Stimulated activated CD8-positive, alpha-beta memory T cell treated with anti-CD3 and anti-CD28 coated beads, Interleukin-12 subunit alpha, Interleukin-12 subunit beta, amount 100 ng/mL, for 1 hour (primary cell): ENCODE measurements around the gene SGSH.
"Not testable (repeated sequence)": the region's sequence is repeated elsewhere in the genome, so short reads cannot be mapped to it uniquely, and the experiment has no call there.

Experiments
- DNase-seq: peaks from one replicate; pipeline ENCODE4 v3.0.0-alpha.2; 2020; ENCODE audit warnings: low read depth

The SGSH gene

GRCh38 chr17:80210348-80211108, 9.6 kb downstream of the SGSH start:
- no peak for DNase-seq

GRCh38 chr17:80209765-80210164, 10.4 kb downstream of the SGSH start:
- DNase-seq = no peak

- no peak for DNase-seq
These were observed 12.1 kb downstream of the SGSH start for GRCh38 chr17:80208050-80208449.

- DNase-seq = no peak
These were observed 14.3 kb downstream of the SGSH start for GRCh38 chr17:80205811-80206210.

- no peak for DNase-seq
These were observed 15.3 kb downstream of the SGSH start for GRCh38 chr17:80204626-80205468.

- DNase-seq = no peak
These were observed 16.6 kb downstream of the SGSH start for GRCh38 chr17:80203471-80203963.

- DNase-seq = no peak
These were observed 17.9 kb downstream of the SGSH start for GRCh38 chr17:80202197-80202596.

- no peak for DNase-seq
These were observed 18.7 kb downstream of the SGSH start for GRCh38 chr17:80201446-80201845.

- DNase-seq = not testable (repeated sequence)
These were observed 20.8 kb downstream of the SGSH start for GRCh38 chr17:80199295-80199694.

- DNase-seq = no peak
These were observed 21.9 kb downstream of the SGSH start for GRCh38 chr17:80198144-80198661.

GRCh38 chr17:80196652-80197051, 23.5 kb downstream of the SGSH start:
- DNase-seq = no peak

- DNase-seq = peak; percentile 37
These were observed 24.2 kb downstream of the SGSH start for GRCh38 chr17:80195671-80196529.

- no peak for DNase-seq
These were observed 25.0 kb downstream of the SGSH start for GRCh38 chr17:80195141-80195540.

GRCh38 chr17:80191865-80192661, 28.1 kb downstream of the SGSH start:
- DNase-seq = no peak

- no peak for DNase-seq
These were observed 28.9 kb downstream of the SGSH start for GRCh38 chr17:80191192-80191591.

GRCh38 chr17:80190716-80191115, 29.4 kb downstream of the SGSH start:
- DNase-seq = no peak

GRCh38 chr17:80189611-80190010, 30.5 kb downstream of the SGSH start:
- no peak for DNase-seq

- no peak for DNase-seq
These were observed 32.6 kb downstream of the SGSH start for GRCh38 chr17:80187515-80187941.

- DNase-seq = no peak
These were observed 33.0 kb downstream of the SGSH start for GRCh38 chr17:80187090-80187489.

GRCh38 chr17:80185968-80186367, 34.2 kb downstream of the SGSH start:
- DNase-seq = no peak

GRCh38 chr17:80184423-80184714, 35.8 kb downstream of the SGSH start:
- no peak for DNase-seq
